22Rv1 (cell line): Measurements from ENCODE around the gene SLC35F1.

Experiments
- ZFX ChIP-seq: fragments of 450-650 bp; IDR thresholded peaks from 2 replicates; pipeline ENCODE4 v1.6.1; 2017; ENCODE audit warnings: antibody characterized with exemption, borderline replicate concordance
- TF ChIP-seq, protein P1 (sequence below): fragments of 450-650 bp; IDR thresholded peaks from 2 replicates; pipeline ENCODE4 v1.5.1; 2017; ENCODE audit warnings: mild to moderate bottlenecking

DNA sequence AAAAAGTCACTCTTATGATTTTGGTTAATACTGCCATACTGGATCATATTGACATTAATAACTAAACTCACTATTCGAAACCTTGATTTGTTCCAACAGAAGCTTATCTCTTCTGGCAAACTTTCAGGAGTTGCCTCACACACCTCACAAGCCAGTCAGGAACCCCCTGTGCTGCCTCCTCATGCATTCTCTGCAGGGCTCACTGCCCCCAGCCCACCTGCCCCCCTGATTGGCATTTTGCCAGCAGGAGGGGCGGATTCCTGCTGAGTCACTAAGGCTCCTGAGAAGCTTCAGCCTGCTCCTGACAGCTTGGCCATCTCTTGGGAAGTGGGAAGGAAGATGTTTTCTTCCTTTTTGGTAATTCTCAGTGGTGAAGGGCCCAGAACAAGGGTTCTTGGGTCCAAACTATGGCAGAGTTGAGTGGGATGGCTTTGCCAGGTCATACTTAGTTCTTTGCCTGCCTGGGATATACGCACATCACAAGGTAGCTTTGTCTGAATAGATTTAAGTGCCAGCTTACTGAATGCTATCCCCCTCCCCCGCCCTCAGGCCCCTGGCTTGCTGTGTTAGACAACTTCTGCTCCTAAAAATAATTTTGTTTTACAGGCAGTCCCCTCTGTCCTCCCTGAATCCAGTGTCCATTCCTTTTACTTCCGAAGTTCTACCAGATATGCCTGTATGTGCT is 31.4 kb downstream of the SLC35F1 start:
- TF ChIP-seq, protein P1, sequence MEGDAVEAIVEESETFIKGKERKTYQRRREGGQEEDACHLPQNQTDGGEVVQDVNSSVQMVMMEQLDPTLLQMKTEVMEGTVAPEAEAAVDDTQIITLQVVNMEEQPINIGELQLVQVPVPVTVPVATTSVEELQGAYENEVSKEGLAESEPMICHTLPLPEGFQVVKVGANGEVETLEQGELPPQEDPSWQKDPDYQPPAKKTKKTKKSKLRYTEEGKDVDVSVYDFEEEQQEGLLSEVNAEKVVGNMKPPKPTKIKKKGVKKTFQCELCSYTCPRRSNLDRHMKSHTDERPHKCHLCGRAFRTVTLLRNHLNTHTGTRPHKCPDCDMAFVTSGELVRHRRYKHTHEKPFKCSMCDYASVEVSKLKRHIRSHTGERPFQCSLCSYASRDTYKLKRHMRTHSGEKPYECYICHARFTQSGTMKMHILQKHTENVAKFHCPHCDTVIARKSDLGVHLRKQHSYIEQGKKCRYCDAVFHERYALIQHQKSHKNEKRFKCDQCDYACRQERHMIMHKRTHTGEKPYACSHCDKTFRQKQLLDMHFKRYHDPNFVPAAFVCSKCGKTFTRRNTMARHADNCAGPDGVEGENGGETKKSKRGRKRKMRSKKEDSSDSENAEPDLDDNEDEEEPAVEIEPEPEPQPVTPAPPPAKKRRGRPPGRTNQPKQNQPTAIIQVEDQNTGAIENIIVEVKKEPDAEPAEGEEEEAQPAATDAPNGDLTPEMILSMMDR, result no peak
- TF ChIP-seq ZFX, result no peak
